Ovary (tissue), 3 donors: ENCODE results near the gene KRT33B.

Experiments
- EP300 ChIP-seq: sonication (generic); formaldehyde crosslinking; IDR thresholded peaks from one replicate; pipeline ENCODE4 v1.6.1; 2017; ENCODE audit warnings: antibody characterized with exemption
- POLR2A ChIP-seq: fragments of 450-650 bp; IDR thresholded peaks from one replicate; pipeline ENCODE4 v1.6.1; 2017; ENCODE audit warnings: antibody characterized with exemption, mild to moderate bottlenecking, moderate library complexity
- TF ChIP-seq, protein P1 (sequence below), 3 donors: fragments of 450-650 bp in 2 of 3; fragments of 200-600 bp in 1 of 3; IDR thresholded peaks; one replicate each; pipeline versions ENCODE4 v1.5.1 to v1.8.0; 2016 to 2022; ENCODE audit warnings: antibody characterized with exemption in 3 of 3, mild to moderate bottlenecking in 1 of 3
- donor health status: DM: no; HTN: no; CAD: no.

GRCh38 chr17:41347869-41348760 lies 21.5 kb downstream of the KRT33B start:
- TF ChIP-seq POLR2A (no peak), EP300 (no peak)
- TF ChIP-seq, protein P1, sequence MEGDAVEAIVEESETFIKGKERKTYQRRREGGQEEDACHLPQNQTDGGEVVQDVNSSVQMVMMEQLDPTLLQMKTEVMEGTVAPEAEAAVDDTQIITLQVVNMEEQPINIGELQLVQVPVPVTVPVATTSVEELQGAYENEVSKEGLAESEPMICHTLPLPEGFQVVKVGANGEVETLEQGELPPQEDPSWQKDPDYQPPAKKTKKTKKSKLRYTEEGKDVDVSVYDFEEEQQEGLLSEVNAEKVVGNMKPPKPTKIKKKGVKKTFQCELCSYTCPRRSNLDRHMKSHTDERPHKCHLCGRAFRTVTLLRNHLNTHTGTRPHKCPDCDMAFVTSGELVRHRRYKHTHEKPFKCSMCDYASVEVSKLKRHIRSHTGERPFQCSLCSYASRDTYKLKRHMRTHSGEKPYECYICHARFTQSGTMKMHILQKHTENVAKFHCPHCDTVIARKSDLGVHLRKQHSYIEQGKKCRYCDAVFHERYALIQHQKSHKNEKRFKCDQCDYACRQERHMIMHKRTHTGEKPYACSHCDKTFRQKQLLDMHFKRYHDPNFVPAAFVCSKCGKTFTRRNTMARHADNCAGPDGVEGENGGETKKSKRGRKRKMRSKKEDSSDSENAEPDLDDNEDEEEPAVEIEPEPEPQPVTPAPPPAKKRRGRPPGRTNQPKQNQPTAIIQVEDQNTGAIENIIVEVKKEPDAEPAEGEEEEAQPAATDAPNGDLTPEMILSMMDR (IDR thresholded peaks at IDR 0.05) = no peak
